GM12878 (cell line): Measurements from ENCODE around the gene ASIC2. TPM values are rescaled to one million over a fixed set of nuclear protein-coding genes. Genes with fewer than 3 reads are reported as not detected.

ENCODE experiments used
- KDM1A ChIP-seq: fragments of 200-600 bp; sonication (generic); IDR thresholded peaks from 2 replicates; pipeline ENCODE4 v1.6.1; 2016; ENCODE audit warnings: borderline replicate concordance
- MYC ChIP-seq: IDR thresholded peaks from 2 replicates; pipeline ENCODE4 v1.6.1; 2011; ENCODE audit warnings: mild to moderate bottlenecking, low read length, moderate library complexity, inconsistent platforms; ENCODE audit not compliant: insufficient read depth, insufficient replicate concordance, insufficient read length, severe bottlenecking
- PKNOX1 ChIP-seq: fragments of 450-650 bp; IDR thresholded peaks from 2 replicates; pipeline ENCODE4 v1.6.1; 2016; ENCODE audit warnings: mild to moderate bottlenecking
- TCF7 ChIP-seq: IDR thresholded peaks from 2 replicates; pipeline ENCODE4 v1.6.1; 2014; ENCODE audit warnings: antibody characterized with exemption, borderline replicate concordance
- polyA plus RNA-seq, 11 experiments: library from polyadenylated mRNA; depleted of rRNA in 4 of 11; unstranded in 6 of 11; stranded (reverse) in 5 of 11; fragments of >200 nt; fragmentation: Nextera tagmentation in 4 of 11; fragmentation: Illumina TruSeq in 1 of 11; extraction: Ambion mirVana in 4 of 11; extraction: Trizol in 1 of 11; gene quantifications; 1 replicate in 1 of 11; 2 replicates in 10 of 11; pipeline versions ENCODE4 v1.2.1 to v1.2.3, GENCODE V29; 2011 to 2016; ENCODE audit warnings: inconsistent platforms in 2 of 11, missing spikeins in 2 of 11, low read depth in 1 of 11
- total RNA-seq, 4 experiments: library from RNA; depleted of rRNA in 3 of 4; stranded (reverse); fragments of >200 nt in 3 of 4; fragmentation: Illumina TruSeq in 1 of 4; extraction: Trizol in 1 of 4; gene quantifications; 2 replicates each; pipeline versions ENCODE4 v1.2.1 to v1.2.3, GENCODE V29; 2013 to 2021
- TF ChIP-seq, protein P1 (sequence below): fragments of 450-650 bp; IDR thresholded peaks from 2 replicates; pipeline ENCODE4 v1.6.1; 2016; ENCODE audit warnings: mild to moderate bottlenecking, moderate library complexity, borderline replicate concordance
- TF ChIP-seq, protein P2 (sequence below): fragments of 450-650 bp; formaldehyde crosslinking; IDR thresholded peaks from 2 replicates; pipeline ENCODE4 v1.4.0; 2022; ENCODE audit warnings: mild to moderate bottlenecking, moderate library complexity

The ASIC2 gene
- total and polyA plus RNA-seq, 10 of the 15 experiments (the other 5 are each of a cell fraction or from before 2014, with no cell fraction given): not detected

GRCh38 chr17:33229028-33229427 lies 64.1 kb downstream of the ASIC2 start (continued):
- TF ChIP-seq, protein P1, sequence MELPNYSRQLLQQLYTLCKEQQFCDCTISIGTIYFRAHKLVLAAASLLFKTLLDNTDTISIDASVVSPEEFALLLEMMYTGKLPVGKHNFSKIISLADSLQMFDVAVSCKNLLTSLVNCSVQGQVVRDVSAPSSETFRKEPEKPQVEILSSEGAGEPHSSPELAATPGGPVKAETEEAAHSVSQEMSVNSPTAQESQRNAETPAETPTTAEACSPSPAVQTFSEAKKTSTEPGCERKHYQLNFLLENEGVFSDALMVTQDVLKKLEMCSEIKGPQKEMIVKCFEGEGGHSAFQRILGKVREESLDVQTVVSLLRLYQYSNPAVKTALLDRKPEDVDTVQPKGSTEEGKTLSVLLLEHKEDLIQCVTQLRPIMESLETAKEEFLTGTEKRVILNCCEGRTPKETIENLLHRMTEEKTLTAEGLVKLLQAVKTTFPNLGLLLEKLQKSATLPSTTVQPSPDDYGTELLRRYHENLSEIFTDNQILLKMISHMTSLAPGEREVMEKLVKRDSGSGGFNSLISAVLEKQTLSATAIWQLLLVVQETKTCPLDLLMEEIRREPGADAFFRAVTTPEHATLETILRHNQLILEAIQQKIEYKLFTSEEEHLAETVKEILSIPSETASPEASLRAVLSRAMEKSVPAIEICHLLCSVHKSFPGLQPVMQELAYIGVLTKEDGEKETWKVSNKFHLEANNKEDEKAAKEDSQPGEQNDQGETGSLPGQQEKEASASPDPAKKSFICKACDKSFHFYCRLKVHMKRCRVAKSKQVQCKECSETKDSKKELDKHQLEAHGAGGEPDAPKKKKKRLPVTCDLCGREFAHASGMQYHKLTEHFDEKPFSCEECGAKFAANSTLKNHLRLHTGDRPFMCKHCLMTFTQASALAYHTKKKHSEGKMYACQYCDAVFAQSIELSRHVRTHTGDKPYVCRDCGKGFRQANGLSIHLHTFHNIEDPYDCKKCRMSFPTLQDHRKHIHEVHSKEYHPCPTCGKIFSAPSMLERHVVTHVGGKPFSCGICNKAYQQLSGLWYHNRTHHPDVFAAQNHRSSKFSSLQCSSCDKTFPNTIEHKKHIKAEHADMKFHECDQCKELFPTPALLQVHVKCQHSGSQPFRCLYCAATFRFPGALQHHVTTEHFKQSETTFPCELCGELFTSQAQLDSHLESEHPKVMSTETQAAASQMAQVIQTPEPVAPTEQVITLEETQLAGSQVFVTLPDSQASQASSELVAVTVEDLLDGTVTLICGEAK: no peak
- TF ChIP-seq MYC: no peak
- TF ChIP-seq PKNOX1: no peak
- no peak for TF ChIP-seq TCF7
- TF ChIP-seq KDM1A: no peak
- TF ChIP-seq, protein P2, sequence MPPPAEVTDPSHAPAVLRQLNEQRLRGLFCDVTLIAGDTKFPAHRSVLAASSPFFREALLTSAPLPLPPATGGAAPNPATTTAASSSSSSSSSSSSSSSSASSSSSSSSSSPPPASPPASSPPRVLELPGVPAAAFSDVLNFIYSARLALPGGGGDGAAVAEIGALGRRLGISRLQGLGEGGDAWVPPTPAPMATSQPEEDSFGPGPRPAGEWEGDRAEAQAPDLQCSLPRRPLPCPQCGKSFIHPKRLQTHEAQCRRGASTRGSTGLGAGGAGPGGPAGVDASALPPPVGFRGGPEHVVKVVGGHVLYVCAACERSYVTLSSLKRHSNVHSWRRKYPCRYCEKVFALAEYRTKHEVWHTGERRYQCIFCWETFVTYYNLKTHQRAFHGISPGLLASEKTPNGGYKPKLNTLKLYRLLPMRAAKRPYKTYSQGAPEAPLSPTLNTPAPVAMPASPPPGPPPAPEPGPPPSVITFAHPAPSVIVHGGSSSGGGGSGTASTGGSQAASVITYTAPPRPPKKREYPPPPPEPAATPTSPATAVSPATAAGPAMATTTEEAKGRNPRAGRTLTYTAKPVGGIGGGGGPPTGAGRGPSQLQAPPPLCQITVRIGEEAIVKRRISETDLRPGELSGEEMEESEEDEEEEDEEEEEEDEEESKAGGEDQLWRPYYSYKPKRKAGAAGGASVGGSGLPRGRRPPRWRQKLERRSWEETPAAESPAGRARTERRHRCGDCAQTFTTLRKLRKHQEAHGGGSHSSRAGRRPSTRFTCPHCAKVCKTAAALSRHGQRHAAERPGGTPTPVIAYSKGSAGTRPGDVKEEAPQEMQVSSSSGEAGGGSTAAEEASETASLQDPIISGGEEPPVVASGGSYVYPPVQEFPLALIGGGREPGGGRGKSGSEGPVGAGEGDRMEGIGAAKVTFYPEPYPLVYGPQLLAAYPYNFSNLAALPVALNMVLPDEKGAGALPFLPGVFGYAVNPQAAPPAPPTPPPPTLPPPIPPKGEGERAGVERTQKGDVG (CRISPR knock-in tag): no peak
- TF ChIP-seq, all 136 proteins: peak for 0
